ENCODE data around the gene ITGA2. TPM values are rescaled to one million over a fixed set of nuclear protein-coding genes. Genes with fewer than 3 reads are reported as not detected.

ITGA2 gene
- total and polyA plus RNA-seq, 4 experiments from 2014 or later, result 0.30 to 1.6 (median 0.93) TPM

DNA sequence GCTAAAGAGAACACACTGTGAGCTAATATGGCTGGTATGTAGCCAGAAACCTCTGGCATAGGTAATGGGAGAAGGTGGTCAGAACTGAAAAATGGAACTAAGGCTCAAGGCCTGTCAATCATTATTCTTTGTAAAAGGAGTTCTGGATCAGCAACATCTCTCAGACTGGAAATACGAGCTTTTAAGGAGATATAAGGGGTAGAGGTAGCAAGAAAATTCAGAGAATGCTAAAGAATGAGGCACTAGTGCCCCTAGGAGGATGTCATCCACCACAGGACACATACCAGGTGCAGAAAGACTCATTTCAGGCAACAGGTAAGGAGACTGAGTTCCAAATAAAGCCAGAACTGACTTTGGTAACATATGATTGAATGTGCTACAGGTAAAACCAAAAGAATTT, 139.3 kb downstream of the ITGA2 start:
- peaks cover 2% of the 10 kb centered on the region in 2 donors for H3K27me3 Mint-ChIP-seq
- Histone ChIP-seq H3K9me3 (ENCODE audit: control insufficient read depth in 1 of 2, low read length in 2 of 2) (no peaks in the 10 kb centered on the region), H3K36me3 (ENCODE audit: insufficient read depth, low read length) (no peaks in the 10 kb centered on the region), H3K27me3 (ENCODE audit: insufficient read depth, low read length) (no peaks in the 10 kb centered on the region), H3K4me1 (ENCODE audit: insufficient read depth, low read length) (no peaks in the 10 kb centered on the region), H3K27ac (ENCODE audit: low read depth, low read length) (no peak overlapping the region), H3K4me3 (ENCODE audit: low read length in 2 of 2) (no peak overlapping the region)
- ChIA-PET CTCF (ENCODE audit: partially characterized antibody) (interaction anchor here (0.7 kb wide), 1 partner anchor 59 kb away, joined by 3 read pairs; no protein-coding TSS in a partner anchor), POLR2A (ENCODE audit: partially characterized antibody) (no interaction called here)
- no peaks in the 10 kb centered on the region for H3K4me1 Mint-ChIP-seq
- no peak overlapping the region for H3K27ac Mint-ChIP-seq
- no peak overlapping the region for H3K4me3 Mint-ChIP-seq
- DNase-seq, result no peak
- H3K36me3 Mint-ChIP-seq, result no peaks in the 10 kb centered on the region
- peaks cover 0 to 1% (median 0%) of the 10 kb centered on the region in 8 donors for H3K9me3 Mint-ChIP-seq
- intact Hi-C loops (cut with micrococcal nuclease), result no loop called here

DNA sequence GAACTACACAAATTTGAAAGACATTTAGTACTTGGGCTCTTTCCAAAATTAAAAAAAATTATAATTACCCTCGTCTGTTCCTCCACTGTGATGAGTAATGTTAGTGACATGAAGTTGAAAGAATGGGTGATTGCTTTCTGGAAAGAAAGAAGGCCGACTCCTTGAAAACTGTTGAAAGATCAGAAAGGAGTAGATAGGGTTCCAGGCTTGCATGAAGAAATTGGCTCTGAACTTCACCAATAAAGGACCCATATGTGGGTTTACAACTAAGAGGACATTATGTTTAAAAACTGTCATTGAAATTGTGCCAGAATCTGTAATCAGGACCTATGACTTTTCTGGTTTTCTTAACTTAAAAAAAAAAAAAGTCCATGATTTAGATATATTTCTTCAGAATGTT, 141.1 kb downstream of the ITGA2 start:
- CTCF ChIA-PET (ENCODE audit: partially characterized antibody), result no interaction called here
- no peak overlapping the region for H3K4me3 ChIP-seq (ENCODE audit: low read length in 2 of 2)
- intact Hi-C loops (cut with micrococcal nuclease), result no loop called here
- peaks cover under 1 to 2% of the 10 kb centered on the region in 2 donors for H3K27me3 Mint-ChIP-seq
- no peaks in the 10 kb centered on the region for H3K36me3 ChIP-seq (ENCODE audit: insufficient read depth, low read length)
- peaks cover 0 to 1% (median 0%) of the 10 kb centered on the region in 8 donors for H3K9me3 Mint-ChIP-seq
- no peak for DNase-seq
- no peak overlapping the region for H3K27ac Mint-ChIP-seq
- POLR2A ChIA-PET (ENCODE audit: partially characterized antibody), result no interaction called here
- H3K4me1 Mint-ChIP-seq, result no peaks in the 10 kb centered on the region
- no peaks in the 10 kb centered on the region for H3K36me3 Mint-ChIP-seq
- H3K27me3 ChIP-seq (ENCODE audit: insufficient read depth, low read length), result no peaks in the 10 kb centered on the region
- H3K4me1 ChIP-seq (ENCODE audit: insufficient read depth, low read length), result no peaks in the 10 kb centered on the region
- no peak overlapping the region for H3K4me3 Mint-ChIP-seq
- no peaks in the 10 kb centered on the region for H3K9me3 ChIP-seq (ENCODE audit: control insufficient read depth in 1 of 2, low read length in 2 of 2)
- no peak overlapping the region for H3K27ac ChIP-seq (ENCODE audit: low read depth, low read length)

DNA sequence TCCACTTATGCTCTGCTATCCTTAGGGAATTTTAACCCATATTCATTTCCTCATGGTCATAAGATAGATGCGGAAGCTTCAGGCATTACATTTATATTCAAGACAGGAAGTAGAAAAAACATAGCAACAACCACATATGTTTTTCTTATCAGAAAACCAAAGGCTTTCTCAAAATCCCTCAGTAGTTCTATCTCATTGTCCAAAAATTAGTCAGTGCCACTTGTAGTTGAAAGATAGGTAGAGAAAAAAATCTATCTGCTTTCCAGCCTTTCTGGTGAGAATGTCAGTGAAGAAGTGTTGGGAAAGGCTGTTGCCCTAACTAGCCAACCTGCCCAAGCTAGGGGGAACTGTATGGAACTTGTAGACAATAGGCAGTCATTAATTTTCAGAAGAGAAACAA, 143.9 kb downstream of the ITGA2 start:
- POLR2A ChIA-PET (ENCODE audit: partially characterized antibody), result interaction anchor here (1.3 kb wide), 1 partner anchor 23 kb away, joined by 3 read pairs; the partner anchor contains the start of gene MOCS2

More for the DNA sequence above, 143.9 kb downstream of the ITGA2 start:
- H3K27ac Mint-ChIP-seq, result no peak overlapping the region
- DNase-seq, result no peak
- peaks cover 0 to 2% of the 10 kb centered on the region in 2 donors for H3K27me3 Mint-ChIP-seq
- CTCF ChIA-PET (ENCODE audit: partially characterized antibody), result no interaction called here
- Histone ChIP-seq H3K4me3 (ENCODE audit: low read length in 2 of 2) (no peak overlapping the region), H3K27me3 (ENCODE audit: insufficient read depth, low read length) (no peaks in the 10 kb centered on the region), H3K9me3 (ENCODE audit: control insufficient read depth in 1 of 2, low read length in 2 of 2) (no peaks in the 10 kb centered on the region), H3K36me3 (ENCODE audit: insufficient read depth, low read length) (no peaks in the 10 kb centered on the region), H3K27ac (ENCODE audit: low read depth, low read length) (no peak overlapping the region), H3K4me1 (ENCODE audit: insufficient read depth, low read length) (no peaks in the 10 kb centered on the region)
- intact Hi-C loops (cut with micrococcal nuclease), result no loop called here
- no peaks in the 10 kb centered on the region for H3K36me3 Mint-ChIP-seq
- H3K9me3 Mint-ChIP-seq, result peaks cover 0 to 2% (median 0%) of the 10 kb centered on the region in 8 donors
- no peak overlapping the region for H3K4me3 Mint-ChIP-seq
- H3K4me1 Mint-ChIP-seq, result no peaks in the 10 kb centered on the region

Other genes starting within 250 kb of the ITGA2 start
- gene ITGA1, start 201.4 kb upstream of the ITGA2 start, total RNA-seq, result 1 to 10 TPM; 4.2 to 5.8 TPM
- gene ITGA1, start 201.4 kb upstream of the ITGA2 start, polyA plus RNA-seq, result 1 to 10 TPM; 1.9 to 5.5 TPM
- gene PELO, start 201.4 kb upstream of the ITGA2 start, total RNA-seq, result 10 to 100 TPM; 11.9 to 12.4 TPM
- 1 to 10 TPM; 5.7 to 8.3 TPM for gene PELO, start 201.4 kb upstream of the ITGA2 start, polyA plus RNA-seq
- gene MOCS2, start 120.4 kb downstream of the ITGA2 start, total RNA-seq, result 10 to 100 TPM; 23.1 to 26.6 TPM
- 10 to 100 TPM; 38.8 to 49.4 TPM for gene MOCS2, start 120.4 kb downstream of the ITGA2 start, polyA plus RNA-seq

Measured in CD4-positive, alpha-beta memory T cell (primary cell).